GM12878 (cell line): ENCODE measurements around the gene CILP2. TPM values are rescaled to one million over a fixed set of nuclear protein-coding genes. Genes with fewer than 3 reads are reported as not detected.

Source experiments
- ATAC-seq: fragments of 200-7000 bp; cut with Tn5 transposase; 3 replicates; pipeline ENCODE4 v1.9.1; 2020; ENCODE audit warnings: mild to moderate bottlenecking, moderate library complexity
- BruUV-seq: library from RNA; stranded (reverse); fragments of 400-500 nt; replicated peaks from 2 replicates; lab custom pipeline; 2021; lab: Mats Ljungman, UMichigan
- CTCF ChIA-PET: fragments of 300-600 bp; sonication (Branson Sonifier 250); formaldehyde crosslinking; extraction: SDS; loops from one replicate; lab custom pipeline; 2021; ENCODE audit warnings: inconsistent platforms; lab: Yijun Ruan, JAX
- POLR2A ChIA-PET: fragments of 350-600 bp; formaldehyde crosslinking; extraction: SDS; loops from one replicate; lab custom pipeline; 2021; ENCODE audit warnings: inconsistent platforms; lab: Charles Lee
- RAD21 ChIA-PET: fragments of 300-600 bp; sonication (Branson Sonifier 250); formaldehyde crosslinking; loops from one replicate; lab custom pipeline; 2023; ENCODE audit warnings: antibody characterized with exemption; ENCODE audit not compliant: unreplicated experiment; lab: Charles Lee
- SMC1A ChIA-PET: fragments of 300-600 bp; sonication (Branson Sonifier 250); formaldehyde crosslinking; loops from one replicate; lab custom pipeline; 2023; ENCODE audit not compliant: unreplicated experiment, uncharacterized antibody; lab: Charles Lee
- DNase-seq: peaks from one replicate; pipeline ENCODE4 v3.0.0-alpha.2; 2011; ENCODE audit warnings: low read depth, low spot score
- FAIRE-seq: peaks from 3 replicates; lab custom pipeline; 2011; peaks lifted over from hg19 to GRCh38; lab: Jason Lieb, UNC
- H2AFZ ChIP-seq: 2 replicates; pipeline ENCODE4 v1.6.0; 2011; ENCODE audit warnings: low read depth, low read length, control low read depth; ENCODE audit not compliant: control insufficient read depth
- H3K27ac ChIP-seq: 2 replicates; pipeline ENCODE4 v1.5.1; 2011; ENCODE audit warnings: control low read depth; ENCODE audit not compliant: control insufficient read depth, insufficient read depth
- H3K27me3 ChIP-seq, 2 experiments: replicated peaks in 1 of 2; 2 replicates each; pipeline versions ENCODE4 v1.6.0 to v1.6.1; 2011; ENCODE audit warnings: low read length in 1 of 2; ENCODE audit not compliant: control insufficient read depth in 2 of 2, insufficient read depth in 2 of 2
- H3K36me3 ChIP-seq, 2 experiments: 2 replicates each; pipeline ENCODE4 v1.5.1; 2011; ENCODE audit warnings: low read length in 1 of 2; ENCODE audit not compliant: control insufficient read depth in 2 of 2, insufficient read depth in 2 of 2
- H3K4me1 ChIP-seq: 2 replicates; pipeline ENCODE4 v1.6.1; 2011; ENCODE audit warnings: mild to moderate bottlenecking, low read length, moderate library complexity, mixed read lengths; ENCODE audit not compliant: control insufficient read depth, insufficient read depth
- H3K4me2 ChIP-seq: 2 replicates; pipeline ENCODE4 v1.6.0; 2011; ENCODE audit warnings: control low read depth; ENCODE audit not compliant: control insufficient read depth, insufficient read depth
- H3K4me3 ChIP-seq: fragments of 200-600 bp; sonication (generic); 2 replicates; pipeline ENCODE4 v1.5.1; 2016
- H3K79me2 ChIP-seq: 2 replicates; pipeline ENCODE4 v1.6.0; 2011; ENCODE audit warnings: low read length; ENCODE audit not compliant: control insufficient read depth, insufficient read depth
- H3K9ac ChIP-seq: 2 replicates; pipeline ENCODE4 v1.8.0; 2011; ENCODE audit warnings: low read length, control low read depth, mixed read lengths; ENCODE audit not compliant: control insufficient read depth, insufficient read depth
- H3K9me3 ChIP-seq: replicated peaks from 3 replicates; pipeline ENCODE4 v1.5.1; 2011; ENCODE audit warnings: mild to moderate bottlenecking, low read length; ENCODE audit not compliant: control insufficient read depth, insufficient read depth
- H4K20me1 ChIP-seq: 2 replicates; pipeline ENCODE4 v1.6.0; 2011; ENCODE audit not compliant: control insufficient read depth, insufficient read depth
- CREB1 ChIP-seq: IDR thresholded peaks from 2 replicates; pipeline ENCODE4 v1.6.1; 2012; ENCODE audit warnings: low read depth, mild to moderate bottlenecking, inconsistent platforms
- ETV6 ChIP-seq, 2 experiments: fragments of 450-650 bp in 1 of 2; IDR thresholded peaks in 1 of 2; conservative IDR thresholded peaks in 1 of 2; 2 replicates each; pipeline ENCODE4 v1.6.1; 2014; ENCODE audit warnings: antibody characterized with exemption in 1 of 2, borderline replicate concordance in 1 of 2, low read depth in 1 of 2, mild to moderate bottlenecking in 1 of 2, moderate library complexity in 1 of 2
- HDAC6 ChIP-seq: fragments of 200-600 bp; sonication (generic); IDR thresholded peaks from one replicate; pipeline ENCODE4 v1.8.0; 2017; ENCODE audit warnings: antibody characterized with exemption; ENCODE audit not compliant: unreplicated experiment
- IKZF1 ChIP-seq: fragments of 450-650 bp; conservative IDR thresholded peaks from 2 replicates; pipeline ENCODE4 v1.6.1; 2017; ENCODE audit warnings: antibody characterized with exemption, mild to moderate bottlenecking
- IKZF2 ChIP-seq, 2 experiments: fragments of 450-650 bp; IDR thresholded peaks; 2 replicates each; pipeline ENCODE4 v1.6.1; 2017; ENCODE audit warnings: mild to moderate bottlenecking in 2 of 2, moderate library complexity in 2 of 2
- LARP7 ChIP-seq: fragments of 450-650 bp; IDR thresholded peaks from 2 replicates; pipeline ENCODE4 v1.6.1; 2017; ENCODE audit warnings: mild to moderate bottlenecking
- MEF2B ChIP-seq: fragments of 450-650 bp; IDR thresholded peaks from 2 replicates; pipeline ENCODE4 v1.6.1; 2018; ENCODE audit warnings: mild to moderate bottlenecking, moderate library complexity; ENCODE audit not compliant: partially characterized antibody, poor library complexity, severe bottlenecking
- NBN ChIP-seq: fragments of 450-650 bp; IDR thresholded peaks from 2 replicates; pipeline ENCODE4 v1.6.1; 2016
- PML ChIP-seq: IDR thresholded peaks from 2 replicates; pipeline ENCODE4 v1.6.1; 2012; ENCODE audit warnings: low read length, inconsistent platforms
- POU2F2 ChIP-seq: IDR thresholded peaks from 3 replicates; pipeline ENCODE4 v1.6.1; 2011; ENCODE audit warnings: low read depth, mild to moderate bottlenecking, low read length, borderline replicate concordance
- RAD21 ChIP-seq: IDR thresholded peaks from 2 replicates; pipeline ENCODE4 v1.6.1; 2011; ENCODE audit warnings: mild to moderate bottlenecking, low read depth, low read length, moderate library complexity; ENCODE audit not compliant: insufficient read depth
- RB1 ChIP-seq: fragments of 450-650 bp; formaldehyde crosslinking; IDR thresholded peaks from 2 replicates; pipeline ENCODE4 v1.6.1; 2017; ENCODE audit warnings: mild to moderate bottlenecking, borderline replicate concordance
- SIN3A ChIP-seq: IDR thresholded peaks from 2 replicates; pipeline ENCODE4 v1.6.1; 2012; ENCODE audit warnings: low read depth, low read length, improper control_type of control experiment
- SMC3 ChIP-seq: IDR thresholded peaks from 2 replicates; pipeline ENCODE4 v1.6.1; 2011; ENCODE audit warnings: low read length, improper control_type of control experiment, borderline replicate concordance
- SREBF2 ChIP-seq: IDR thresholded peaks from 2 replicates; pipeline ENCODE4 v1.6.1; 2012; ENCODE audit warnings: mild to moderate bottlenecking, low read length
- SUZ12 ChIP-seq: fragments of 200-600 bp; sonication (generic); IDR thresholded peaks from one replicate; pipeline ENCODE4 v1.6.1; 2018; ENCODE audit warnings: antibody characterized with exemption, mild to moderate bottlenecking; ENCODE audit not compliant: unreplicated experiment
- TAF1 ChIP-seq: IDR thresholded peaks from 2 replicates; pipeline ENCODE4 v1.6.1; 2011; ENCODE audit warnings: mild to moderate bottlenecking, low read depth, low read length, borderline replicate concordance
- TCF12 ChIP-seq: IDR thresholded peaks from 2 replicates; pipeline ENCODE4 v1.6.1; 2011; ENCODE audit warnings: low read depth, mild to moderate bottlenecking, low read length
- YY1 ChIP-seq: IDR thresholded peaks from 2 replicates; pipeline ENCODE4 v1.6.1; 2011; ENCODE audit warnings: low read depth, mild to moderate bottlenecking, low read length
- ZNF592 ChIP-seq: fragments of 450-650 bp; IDR thresholded peaks from 2 replicates; pipeline ENCODE4 v1.6.1; 2017; ENCODE audit warnings: mild to moderate bottlenecking, moderate library complexity
- WGBS: methylation state at CpG from one replicate; pipeline ENCODE4 v1.1.6; 2016; ENCODE audit warnings: low lambda C conversion rate; ENCODE audit not compliant: insufficient replicate concordance, insufficient coverage; ENCODE audit errors: missing lambda C conversion rate; 5-methylcytosine and 5-hydroxymethylcytosine counted together
- in situ Hi-C: fragments of 300-500 bp; cut with MboI; formaldehyde crosslinking; loops from 9 replicates; pipeline ENCODE4 v1.14.3; 2018; ENCODE audit warnings: mixed read lengths
- intact Hi-C: fragments of 100-400 bp; cut with micrococcal nuclease; formaldehyde crosslinking; loops from one replicate; pipeline ENCODE4 v1.14.2; 2022; ENCODE audit not compliant: unreplicated experiment
- polyA plus RNA-seq, 11 experiments: library from polyadenylated mRNA; depleted of rRNA in 4 of 11; unstranded in 6 of 11; stranded (reverse) in 5 of 11; fragments of >200 nt; fragmentation: Nextera tagmentation in 4 of 11; fragmentation: Illumina TruSeq in 1 of 11; extraction: Ambion mirVana in 4 of 11; extraction: Trizol in 1 of 11; gene quantifications; 1 replicate in 1 of 11; 2 replicates in 10 of 11; pipeline versions ENCODE4 v1.2.1 to v1.2.3, GENCODE V29; 2011 to 2016; ENCODE audit warnings: inconsistent platforms in 2 of 11, missing spikeins in 2 of 11, low read depth in 1 of 11
- total RNA-seq, 4 experiments: library from RNA; depleted of rRNA in 3 of 4; stranded (reverse); fragments of >200 nt in 3 of 4; fragmentation: Illumina TruSeq in 1 of 4; extraction: Trizol in 1 of 4; gene quantifications; 2 replicates each; pipeline versions ENCODE4 v1.2.1 to v1.2.3, GENCODE V29; 2013 to 2021

The CILP2 gene
- total and polyA plus RNA-seq, 10 of the 15 experiments (the other 5 are each of a cell fraction or from before 2014, with no cell fraction given): 0.05 to 0.08 (median 0.06) TPM; not detected in 6

- Histone ChIP-seq H3K79me2 (no peaks in the 10 kb centered on the region), H3K36me3 (peaks cover 3 to 16% of the 10 kb centered on the region in 2 experiments), H2AFZ (no peak overlapping the region; the same call in 1 of the 2 replicates), H3K4me1 (no peaks in the 10 kb centered on the region), H3K9me3 (no peaks in the 10 kb centered on the region), H3K27me3 (no peaks in the 10 kb centered on the region), H3K9ac (no peak overlapping the region), H4K20me1 (no peaks in the 10 kb centered on the region), H3K4me3 (no peak overlapping the region), H3K27ac (no peak overlapping the region), H3K4me2 (no peak overlapping the region)
- in situ Hi-C loops: loop anchor here (25.0 kb wide), 4 partner anchors 880 to 1505 kb away; partner anchors contain the start of genes ZNF66 and ZNF737
- SMC1A ChIA-PET: interaction anchor here (0.6 to 2.3 kb wide), 14 partner anchors 16 to 427 kb away, joined by 3 to 21 read pairs (median 4); partner anchors contain the start of genes GMIP, NDUFA13 and TSSK6
- DNase-seq (no peak), FAIRE-seq (peak; percentile 71), ATAC-seq (peak; percentile 93)
- CTCF ChIA-PET: interaction anchor here (0.7 to 3.6 kb wide), 30 partner anchors 9 to 601 kb away, joined by 3 to 50 read pairs (median 4); partner anchors contain the start of genes GMIP, NDUFA13, PBX4 and ZNF93
- intact Hi-C loops: loop anchor here (1.0 kb wide), 2 partner anchors 111 to 427 kb away; partner anchors contain the start of gene GMIP
- POLR2A ChIA-PET: interaction anchor here (0.6 to 0.7 kb wide), 4 partner anchors 17 to 137 kb away, joined by 3 to 7 read pairs (median 5); no protein-coding TSS in a partner anchor
- WGBS: 28% methylated on average over 46 of the region's 48 CpGs
- no TSS peak for BruUV-seq
- RAD21 ChIA-PET: interaction anchor here (0.6 to 3.5 kb wide), 13 partner anchors 15 to 244 kb away, joined by 3 to 22 read pairs (median 5); partner anchors contain the start of gene GMIP
- TF ChIP-seq MEF2B (no peak), SREBF2 (no peak), NBN (peak; percentile 21; the same call in 1 of the 2 replicates), POU2F2 (peak; percentile 31; the same call in 1 of the 3 replicates), YY1 (peak; percentile 80; the same call in 1 of the 2 replicates), SUZ12 (no peak), ZNF592 (peak; percentile 62; the same call in 1 of the 2 replicates), ETV6 (conservative IDR thresholded peaks at IDR 0.05 in 1 of 2, IDR thresholded peaks at IDR 0.05 in 1 of 2; ENCODE audit: borderline replicate concordance in 1 of 2, low read depth in 1 of 2) (no peak), SIN3A (no peak), TAF1 (no peak), HDAC6 (no peak), TCF12 (no peak), RAD21 (peak; percentile 96), SMC3 (peak; percentile 95), IKZF1 (peak; percentile 37; the same call in 1 of the 2 replicates), CREB1 (peak; percentile 8; the same call in 1 of the 2 replicates), LARP7 (0 out of 2 replicates have a peak, but pooled peaks have one; percentile 27), IKZF2 (IDR thresholded peaks at IDR 0.05) (no peak), RB1 (peak; percentile 29; the same call in 1 of the 2 replicates), PML (no peak)
Measured at GRCh38 chr19:19531951-19532805, 5.9 kb upstream of the CILP2 start.
